Pulmonary artery endothelial cell (primary cell): ENCODE results near the gene ARHGAP26. TPM values are rescaled to one million over a fixed set of nuclear protein-coding genes. Genes with fewer than 3 reads are reported as not detected.

Experiments
- DNase-seq: peaks from one replicate; pipeline ENCODE4 v3.0.0-alpha.2; 2011; ENCODE audit warnings: low read depth, low spot score
- total RNA-seq: library from RNA; depleted of rRNA; stranded (reverse); fragments of >200 nt; gene quantifications from 2 replicates; pipeline ENCODE4 v1.2.3, GENCODE V29; 2014

The ARHGAP26 gene, protein sequence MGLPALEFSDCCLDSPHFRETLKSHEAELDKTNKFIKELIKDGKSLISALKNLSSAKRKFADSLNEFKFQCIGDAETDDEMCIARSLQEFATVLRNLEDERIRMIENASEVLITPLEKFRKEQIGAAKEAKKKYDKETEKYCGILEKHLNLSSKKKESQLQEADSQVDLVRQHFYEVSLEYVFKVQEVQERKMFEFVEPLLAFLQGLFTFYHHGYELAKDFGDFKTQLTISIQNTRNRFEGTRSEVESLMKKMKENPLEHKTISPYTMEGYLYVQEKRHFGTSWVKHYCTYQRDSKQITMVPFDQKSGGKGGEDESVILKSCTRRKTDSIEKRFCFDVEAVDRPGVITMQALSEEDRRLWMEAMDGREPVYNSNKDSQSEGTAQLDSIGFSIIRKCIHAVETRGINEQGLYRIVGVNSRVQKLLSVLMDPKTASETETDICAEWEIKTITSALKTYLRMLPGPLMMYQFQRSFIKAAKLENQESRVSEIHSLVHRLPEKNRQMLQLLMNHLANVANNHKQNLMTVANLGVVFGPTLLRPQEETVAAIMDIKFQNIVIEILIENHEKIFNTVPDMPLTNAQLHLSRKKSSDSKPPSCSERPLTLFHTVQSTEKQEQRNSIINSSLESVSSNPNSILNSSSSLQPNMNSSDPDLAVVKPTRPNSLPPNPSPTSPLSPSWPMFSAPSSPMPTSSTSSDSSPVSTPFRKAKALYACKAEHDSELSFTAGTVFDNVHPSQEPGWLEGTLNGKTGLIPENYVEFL
- 6.8 and 16.3 TPM in 2 replicates for total RNA-seq

DNA sequence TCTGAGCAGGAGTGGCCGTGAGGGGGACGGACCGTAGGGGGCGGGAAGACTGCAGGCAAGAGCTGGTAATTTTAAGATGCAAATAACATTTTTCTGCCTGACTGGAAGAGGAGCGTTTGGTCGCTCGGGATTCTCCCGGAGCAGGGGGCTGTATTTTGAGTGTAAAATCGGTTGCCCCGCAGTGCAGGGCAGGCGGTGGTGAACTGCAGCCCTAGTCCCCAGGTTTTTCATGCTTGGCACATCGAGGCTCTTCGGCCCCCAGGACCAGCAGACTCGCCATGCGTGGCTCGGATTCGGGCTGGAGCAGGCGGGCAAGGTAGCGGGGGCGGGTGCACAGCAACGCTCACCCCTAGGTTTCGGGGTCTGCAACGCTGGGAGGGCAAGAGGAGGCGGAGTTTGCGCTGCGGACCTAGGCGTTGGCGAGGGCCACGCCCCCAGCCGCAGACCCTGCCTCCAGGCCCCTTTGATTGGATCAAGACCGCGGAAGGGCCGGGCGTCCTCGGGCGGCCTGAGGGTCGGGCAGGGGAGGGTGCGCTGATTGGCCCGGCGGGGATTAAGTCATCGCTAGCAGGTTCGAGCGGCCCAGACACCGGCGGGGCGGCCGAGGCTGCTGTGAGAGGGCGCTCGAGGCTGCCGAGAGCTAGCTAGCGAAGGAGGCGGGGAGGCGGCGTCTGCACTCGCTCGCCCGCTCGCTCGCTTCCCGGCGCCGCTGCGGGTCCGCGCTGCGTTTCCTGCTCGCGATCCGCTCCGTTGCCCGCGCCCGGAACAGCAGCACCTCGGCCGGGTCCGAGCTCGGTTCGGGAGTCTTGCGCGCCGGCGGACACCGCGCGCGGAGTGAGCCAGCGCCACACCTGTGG is at the start of gene ARHGAP26:
ARHGAP26 (plus strand) TSS at position 585 of the 857 bp plus-strand sequence. CDS start 385 bp downstream, outside the sequence.
- DNase-seq, result peak; percentile 90

DNA sequence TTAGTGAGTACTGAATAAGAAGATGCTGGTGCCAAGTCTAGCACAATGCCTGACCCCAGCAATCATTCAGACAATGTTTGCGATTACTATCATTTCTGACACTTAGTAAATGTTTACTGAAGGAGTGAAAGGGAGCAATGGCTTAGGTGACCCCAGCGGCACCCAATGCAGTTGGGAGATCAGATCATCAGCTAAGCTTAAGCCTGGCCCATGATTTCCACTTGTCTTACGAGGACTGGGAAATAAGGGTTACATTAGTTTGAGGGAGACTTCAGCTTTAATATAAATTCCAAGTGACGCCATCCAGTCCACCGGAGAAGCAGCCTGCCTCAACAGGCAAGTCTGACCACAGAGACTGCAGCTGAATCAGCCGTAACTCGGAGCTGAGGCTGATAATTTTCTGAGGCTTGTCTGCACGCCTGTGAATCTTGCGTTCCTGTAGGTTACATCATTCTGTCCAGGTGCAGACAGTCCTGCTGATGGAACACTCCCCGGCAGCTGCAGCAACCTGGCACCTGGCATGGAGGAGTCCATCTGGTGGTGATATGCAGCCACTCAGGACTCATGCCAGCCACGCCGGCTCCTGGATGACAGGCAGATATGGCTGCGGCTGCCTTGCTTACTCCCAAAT is 49.4 kb upstream of the ARHGAP26 start:
- no peak for DNase-seq

DNA sequence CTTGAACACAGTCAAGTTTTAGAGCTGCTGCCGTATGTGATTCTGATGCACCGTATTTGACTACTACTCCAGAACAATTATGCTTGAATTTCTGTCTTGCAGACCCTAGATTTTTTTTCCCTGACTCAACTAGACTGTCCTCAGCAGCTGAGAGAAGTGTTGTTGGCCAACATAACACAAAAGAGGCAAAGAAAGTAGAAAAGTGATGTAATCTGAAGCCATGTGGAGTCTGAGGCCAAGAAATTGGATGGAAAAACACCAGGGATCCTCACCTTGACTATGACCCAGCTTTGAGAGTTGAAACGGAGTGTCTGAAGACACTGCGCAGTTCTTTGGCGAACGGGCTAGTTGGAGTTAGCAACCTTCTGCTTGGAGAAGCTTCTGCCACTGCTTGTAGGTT is 48.0 kb upstream of the ARHGAP26 start:
- DNase-seq, result no peak

DNA sequence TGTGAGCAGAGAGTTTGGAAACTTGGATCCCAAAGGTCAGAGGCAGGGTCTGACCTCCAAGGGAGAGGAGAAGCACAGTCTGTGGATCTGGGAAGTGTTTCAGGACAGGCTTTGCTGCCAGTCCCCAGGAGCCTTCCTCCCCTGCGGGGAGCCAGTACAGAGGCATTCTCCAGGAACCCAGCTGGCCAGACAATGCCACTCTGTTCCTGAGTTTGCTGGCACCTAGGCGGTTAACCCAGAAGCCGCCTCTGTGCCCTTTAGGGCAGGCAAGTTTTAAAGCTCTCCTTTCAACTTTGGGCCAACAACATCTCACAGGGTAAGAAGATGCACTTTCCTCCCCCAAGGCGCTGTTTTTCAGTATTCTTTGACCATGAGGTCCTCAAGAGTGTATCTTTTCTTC is 47.3 kb upstream of the ARHGAP26 start:
- DNase-seq, result no peak

DNA sequence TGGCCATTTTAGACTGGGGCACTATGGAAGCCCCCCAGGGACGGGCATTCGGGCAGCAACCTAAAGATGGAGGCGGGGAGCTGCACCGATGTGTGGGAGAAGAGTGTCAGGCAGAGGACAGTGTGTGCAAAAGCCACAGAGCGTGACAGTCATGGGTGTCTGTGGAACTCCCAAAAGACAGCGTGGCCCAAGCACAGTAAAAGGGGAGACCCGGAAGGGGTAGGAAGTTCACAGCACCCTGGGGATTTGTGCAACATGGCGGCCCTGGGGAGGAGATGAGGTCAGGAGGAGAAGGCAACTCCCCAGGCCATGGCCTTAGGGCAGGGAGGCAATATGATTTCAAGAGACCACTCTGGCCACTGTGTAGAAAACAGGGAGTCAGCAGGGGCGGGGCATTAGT is 45.4 kb upstream of the ARHGAP26 start:
- no peak for DNase-seq

DNA sequence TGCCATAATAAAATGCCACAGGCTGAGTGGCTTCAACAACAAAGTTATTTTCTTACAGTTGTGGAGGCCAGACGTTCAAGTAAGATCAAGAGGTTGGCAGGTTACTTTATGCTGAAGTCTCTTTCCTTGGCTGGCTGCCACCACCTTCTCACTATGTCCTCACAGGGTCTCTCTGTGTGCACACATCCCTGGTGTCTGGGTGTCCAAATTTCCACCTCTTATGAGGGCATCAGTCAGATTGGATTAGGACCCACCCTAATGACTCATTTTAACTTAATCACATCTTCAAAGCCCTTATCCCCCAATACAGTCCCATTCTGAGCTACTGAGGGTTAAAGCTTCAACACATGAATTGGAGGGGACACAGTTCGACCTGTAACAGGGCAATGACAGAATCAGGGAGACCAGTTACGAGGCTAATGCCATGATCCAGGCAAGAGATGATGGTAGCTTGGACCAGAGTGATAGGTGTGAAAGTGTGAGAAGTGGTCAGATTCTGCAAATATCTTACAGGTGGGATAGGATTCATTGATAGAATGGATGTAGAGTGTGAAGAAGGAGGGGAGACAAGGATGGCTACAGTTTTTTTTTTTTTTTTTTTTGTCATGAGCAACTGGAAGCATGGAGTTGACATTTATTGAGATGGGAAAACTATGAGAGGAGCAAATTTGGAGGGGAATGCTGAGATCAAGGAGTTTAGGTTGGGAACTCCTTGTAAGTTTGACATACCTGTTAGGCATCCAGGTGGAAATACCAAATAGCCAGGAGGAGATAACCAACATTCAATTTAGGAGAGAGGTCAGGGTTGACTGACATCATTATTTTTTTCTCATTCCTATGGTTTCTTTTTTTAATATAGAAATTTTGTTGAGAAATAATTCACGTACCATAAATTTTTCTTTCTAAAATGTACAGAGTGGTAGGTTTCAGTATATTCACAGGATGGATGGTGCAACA is 44.7 kb upstream of the ARHGAP26 start:
- DNase-seq, result no peak

DNA sequence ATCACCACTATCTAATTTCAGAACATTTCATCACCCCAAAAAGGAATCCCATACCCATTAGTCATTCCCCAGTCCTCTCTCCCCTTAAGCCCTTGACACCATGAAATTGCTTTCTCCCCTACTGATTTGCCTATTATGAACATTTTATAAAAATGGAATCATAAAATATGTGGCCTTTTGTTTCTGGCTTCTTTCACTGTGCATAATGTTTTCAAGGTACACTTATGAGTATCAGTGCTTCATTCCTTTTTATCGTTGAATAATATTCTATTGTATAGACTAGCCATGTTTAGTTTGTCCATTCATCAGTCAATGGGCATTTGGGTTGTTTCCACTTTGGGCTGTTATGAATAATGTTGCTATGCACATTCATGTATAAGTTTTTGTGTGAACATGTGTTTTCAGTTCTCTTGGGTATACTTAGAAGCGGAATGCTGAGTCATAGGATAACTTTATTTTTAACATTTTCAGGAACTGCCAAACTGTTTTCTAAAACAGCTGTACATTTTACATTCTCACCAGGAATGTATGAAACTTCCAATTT is 43.9 kb upstream of the ARHGAP26 start:
- DNase-seq, result peak; percentile 27

DNA sequence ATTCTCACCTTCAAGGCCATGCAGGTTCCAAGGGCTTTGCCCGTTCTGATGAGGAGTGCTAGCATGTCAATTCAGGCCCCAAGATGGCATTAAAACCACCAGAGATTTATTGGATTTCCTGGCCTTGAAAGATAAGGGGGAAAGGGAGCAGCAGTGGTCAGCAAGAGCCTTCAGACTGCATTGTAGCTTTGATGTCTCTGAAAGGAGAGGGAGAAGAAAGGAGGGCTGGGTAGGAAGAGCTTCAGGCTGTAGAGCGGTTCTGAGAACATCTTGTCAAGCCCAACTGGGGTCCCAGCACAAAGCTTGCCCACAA is 42.5 kb upstream of the ARHGAP26 start:
- no peak for DNase-seq

DNA sequence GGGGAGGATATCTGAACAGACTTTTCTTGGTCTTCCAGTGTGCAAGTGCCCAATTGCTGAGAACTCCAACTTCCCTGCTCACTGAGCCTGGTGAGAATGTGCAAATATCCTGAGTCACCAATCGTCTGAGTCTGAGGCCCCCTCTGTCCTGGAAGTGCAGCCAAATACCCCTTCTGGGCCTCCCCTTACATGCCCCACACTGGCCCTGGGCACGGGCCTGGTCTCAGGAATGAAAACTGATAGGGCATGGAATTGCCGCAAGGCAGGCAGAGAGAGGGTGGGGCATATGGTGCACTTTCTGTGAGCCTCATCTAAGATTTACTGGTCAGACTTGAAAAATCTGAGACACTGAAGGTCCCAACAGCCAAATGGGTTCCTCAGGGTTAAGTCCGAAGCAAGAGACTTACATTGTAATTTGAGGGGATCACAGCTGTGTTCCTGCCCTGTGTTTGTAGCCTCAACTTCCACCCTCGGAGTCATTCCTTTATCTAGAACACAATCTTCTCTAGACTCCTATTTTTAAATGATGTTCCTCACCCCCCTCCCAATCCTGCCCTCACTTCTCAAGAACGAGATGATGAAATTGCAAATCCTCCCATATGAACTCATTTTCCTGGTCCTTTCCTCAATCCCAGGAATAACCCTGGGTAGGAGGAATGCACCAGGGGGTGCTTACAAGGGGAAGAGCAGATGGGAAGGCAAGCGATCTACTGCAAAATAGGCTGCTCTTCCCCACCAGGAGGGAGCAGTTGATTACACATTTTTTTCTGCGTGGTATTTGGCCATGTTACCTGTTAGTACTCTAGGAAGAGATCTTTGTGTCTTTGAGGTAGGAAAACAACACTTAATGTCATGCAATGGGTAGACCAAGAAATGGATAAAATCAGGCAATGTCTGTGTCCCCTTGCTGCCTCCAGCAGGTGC is 34.6 kb upstream of the ARHGAP26 start:
- DNase-seq, result no peak

DNA sequence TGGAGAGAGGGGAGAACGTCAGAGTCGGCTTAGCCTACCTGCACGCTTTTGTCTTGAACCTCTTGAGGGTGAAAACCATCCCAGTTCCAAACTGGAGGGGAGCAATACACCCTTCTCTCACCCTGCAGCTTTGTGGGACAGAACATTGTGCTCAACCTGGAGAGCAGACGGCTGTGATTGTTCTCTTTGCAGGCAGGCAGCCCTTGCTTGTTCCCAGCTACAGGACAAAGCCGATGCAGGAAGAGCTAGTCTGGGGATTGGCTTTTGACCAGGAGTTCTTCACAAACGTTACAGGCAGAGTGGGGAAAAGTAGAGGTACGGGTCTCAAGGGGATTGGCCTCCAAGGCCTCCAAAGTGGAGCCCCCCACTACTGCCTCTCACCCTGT is 33.9 kb upstream of the ARHGAP26 start:
- DNase-seq, result no peak

DNA sequence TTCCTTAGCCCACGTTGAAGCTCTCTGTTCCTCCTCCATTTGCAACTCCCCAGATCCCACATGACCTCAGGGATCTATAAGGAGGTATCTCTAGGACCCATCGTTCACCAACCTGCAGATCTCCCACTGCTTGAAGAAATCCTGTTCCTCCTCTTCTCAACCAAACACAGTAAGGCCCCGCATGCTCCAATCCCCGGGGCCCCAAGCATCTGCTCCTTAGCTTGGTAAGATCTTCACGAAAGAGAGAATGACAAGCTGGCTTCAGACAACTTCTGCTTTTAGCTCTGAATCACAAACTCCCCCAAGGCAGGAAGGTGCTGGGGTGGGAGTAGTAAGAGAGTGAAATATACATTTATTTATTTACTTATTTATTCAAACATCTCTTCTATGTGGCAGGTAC is 33.0 kb upstream of the ARHGAP26 start:
- no peak for DNase-seq

DNA sequence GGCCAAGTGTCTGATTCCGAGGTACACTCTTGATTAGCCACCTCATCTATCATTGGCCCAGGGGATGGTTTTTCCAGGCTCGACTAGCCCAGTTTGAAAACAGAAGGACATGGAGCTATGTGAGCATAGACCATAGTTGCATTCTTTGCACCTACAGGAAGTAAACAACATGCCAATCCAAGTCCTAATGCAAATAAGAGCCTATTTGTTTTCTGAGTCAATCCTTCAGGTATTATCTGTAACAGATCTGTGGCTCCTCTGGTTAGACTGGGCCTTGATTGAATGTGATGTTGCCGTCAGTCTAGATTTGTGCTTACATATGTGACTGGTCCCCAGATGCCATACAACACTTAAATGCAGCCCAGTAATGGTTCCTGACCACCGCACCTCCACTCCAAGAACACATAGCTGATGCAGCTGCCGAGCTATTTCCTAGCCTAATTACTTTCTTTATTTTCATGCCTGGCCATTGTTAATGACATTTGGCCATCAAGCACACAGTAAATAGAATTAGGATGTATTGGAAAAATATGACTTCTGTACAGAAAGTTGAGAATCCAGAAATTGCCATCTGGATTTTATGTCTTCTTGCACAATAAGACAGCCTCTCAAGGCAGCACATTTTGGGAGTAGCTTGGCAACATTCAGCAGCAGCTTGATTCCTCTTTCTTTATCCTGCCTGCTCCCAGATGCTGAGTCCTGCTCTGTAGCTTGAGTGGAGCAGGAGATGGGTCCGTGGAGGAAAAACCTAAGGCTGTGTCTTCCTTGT is 29.5 kb upstream of the ARHGAP26 start:
- no peak for DNase-seq

DNA sequence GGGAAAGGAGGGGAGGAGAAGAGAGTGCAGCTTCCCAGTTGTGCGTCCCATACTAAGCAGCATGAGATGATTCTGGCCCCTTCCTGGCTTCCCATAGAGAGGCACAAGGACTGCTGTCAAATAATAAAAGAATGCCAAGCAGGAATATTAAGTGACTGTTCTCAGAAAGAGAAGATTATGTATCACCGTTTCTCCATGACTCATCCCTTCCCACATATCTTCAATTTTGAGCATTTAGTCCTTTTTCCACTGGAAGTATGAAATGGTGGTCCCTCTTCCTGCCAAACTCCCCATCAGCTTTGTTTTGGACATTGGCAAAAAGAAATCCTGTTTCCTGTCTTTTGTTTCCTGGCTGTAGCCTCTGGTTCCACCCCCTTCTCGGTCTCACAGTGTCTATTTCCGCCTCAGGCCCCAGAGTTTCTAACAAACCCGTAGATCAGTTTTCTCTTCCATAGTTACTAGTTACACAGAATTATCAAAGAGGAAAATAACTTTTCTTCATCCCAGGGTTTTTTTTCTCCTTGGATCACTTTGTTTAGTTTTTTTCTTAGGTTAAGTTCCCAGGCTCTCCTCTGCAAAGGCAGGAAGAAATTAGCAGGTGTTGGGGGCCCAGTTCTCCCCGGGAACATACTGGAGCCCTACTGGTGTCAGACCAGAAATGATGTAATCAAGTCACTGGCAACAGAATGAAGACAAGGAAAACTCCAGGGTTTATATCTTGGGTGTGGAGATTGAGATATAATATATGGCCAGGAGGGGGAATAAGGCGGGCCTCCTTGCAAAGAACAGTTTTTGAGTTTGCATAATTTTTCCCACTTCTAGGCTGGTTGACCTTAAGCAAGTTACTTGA is 26.4 kb upstream of the ARHGAP26 start:
- peak; percentile 68 for DNase-seq

DNA sequence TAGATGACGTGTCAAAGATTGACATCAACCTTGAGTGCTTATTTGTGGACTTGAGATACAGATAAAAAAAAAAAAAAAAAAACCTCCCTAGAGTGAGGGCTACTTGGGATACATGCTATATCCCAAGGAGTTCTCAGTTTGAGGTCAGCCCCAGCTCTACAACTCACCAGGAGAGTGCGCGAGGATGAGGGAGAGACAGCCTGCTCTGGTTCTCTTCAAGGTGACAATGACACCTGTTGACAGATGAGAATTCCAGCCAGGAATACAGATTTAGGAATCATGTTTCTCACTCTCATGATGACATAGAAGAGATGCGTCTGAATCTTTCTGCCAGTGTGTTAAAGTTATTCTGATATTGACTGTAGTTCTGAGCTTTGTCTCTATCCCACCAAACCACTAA is 24.9 kb upstream of the ARHGAP26 start:
- DNase-seq, result no peak

DNA sequence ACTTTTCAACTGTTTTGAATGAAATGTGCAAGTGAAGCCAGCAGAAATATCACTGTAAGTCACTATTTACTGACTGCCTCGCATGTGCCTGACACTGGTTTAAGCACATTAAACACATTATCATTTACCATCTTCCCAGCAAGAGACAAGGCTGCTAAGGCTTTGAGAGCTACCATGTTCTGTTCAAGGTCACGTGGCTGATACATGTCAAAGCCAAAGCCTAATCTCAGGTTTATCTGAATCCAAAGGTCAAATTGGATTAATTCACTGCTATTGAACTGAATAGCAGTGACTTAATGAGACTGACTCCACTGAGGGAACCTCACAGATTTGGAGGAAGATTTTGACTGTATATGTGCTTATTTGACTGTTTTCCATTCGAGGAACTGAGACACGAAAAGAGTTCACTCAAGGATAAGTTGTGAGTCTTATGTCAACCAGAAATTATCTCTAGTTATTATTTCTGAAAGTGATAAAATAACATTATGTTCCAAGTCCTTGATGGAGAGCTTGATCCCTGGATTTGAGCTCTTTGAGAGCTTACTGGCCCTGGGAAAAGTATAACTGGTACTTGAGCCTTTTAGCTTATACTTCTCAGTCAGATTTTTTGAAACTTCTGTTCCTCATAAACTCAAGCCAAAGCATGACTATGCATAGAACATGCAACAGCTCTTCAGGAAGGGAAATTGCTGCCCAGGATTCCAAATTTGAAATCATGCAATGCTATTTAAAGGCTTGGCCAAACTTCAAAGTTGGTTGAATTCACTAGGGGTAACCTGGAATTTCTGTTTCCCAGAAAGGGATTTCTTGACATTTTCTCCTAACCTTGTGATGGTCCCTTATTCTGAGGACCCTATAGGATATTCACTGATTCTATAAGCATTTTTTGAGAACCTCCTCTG is 23.4 kb upstream of the ARHGAP26 start:
- DNase-seq, result no peak

DNA sequence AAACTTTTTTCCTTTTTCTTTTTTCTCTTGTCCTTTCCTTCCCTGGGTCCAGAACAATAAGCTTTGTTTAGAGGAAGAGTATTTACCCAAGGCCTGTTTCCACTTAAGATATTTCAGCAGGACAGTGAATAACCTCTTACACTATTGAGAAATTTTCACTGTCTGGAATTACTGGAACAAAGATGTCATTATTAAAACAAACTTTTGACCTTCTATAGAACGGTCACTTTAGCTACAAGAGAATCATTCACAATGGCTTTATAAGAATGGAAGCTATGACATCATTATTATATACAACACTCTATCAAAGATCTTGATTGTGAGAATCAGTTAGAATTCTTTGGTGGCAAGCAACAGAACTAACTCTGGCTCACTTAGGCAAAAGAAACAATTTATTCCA is 22.0 kb upstream of the ARHGAP26 start:
- DNase-seq, result no peak
